ENCODE measurements around the gene CAMK2G.

GRCh38 chr10:73850211-73850610 lies 24.1 kb downstream of the CAMK2G start:
- no peak for TF ChIP-seq CTCF (IDR thresholded peaks at IDR 0.05; ENCODE audit: low read length)
- no peak for TF ChIP-seq EZH2 (IDR thresholded peaks at IDR 0.05; ENCODE audit: borderline replicate concordance, low read length)
